GM12878 (cell line): ENCODE results near the gene DPM2. TPM values are rescaled to one million over a fixed set of nuclear protein-coding genes. Genes with fewer than 3 reads are reported as not detected.

ENCODE experiments used
- BACH1 ChIP-seq: fragments of 450-650 bp; IDR thresholded peaks from 2 replicates; pipeline ENCODE4 v1.6.1; 2017; ENCODE audit warnings: mild to moderate bottlenecking, borderline replicate concordance
- ETV6 ChIP-seq, 2 experiments: fragments of 450-650 bp in 1 of 2; IDR thresholded peaks in 1 of 2; conservative IDR thresholded peaks in 1 of 2; 2 replicates each; pipeline ENCODE4 v1.6.1; 2014; ENCODE audit warnings: antibody characterized with exemption in 1 of 2, borderline replicate concordance in 1 of 2, low read depth in 1 of 2, mild to moderate bottlenecking in 1 of 2, moderate library complexity in 1 of 2
- IKZF1 ChIP-seq: fragments of 450-650 bp; conservative IDR thresholded peaks from 2 replicates; pipeline ENCODE4 v1.6.1; 2017; ENCODE audit warnings: antibody characterized with exemption, mild to moderate bottlenecking
- LARP7 ChIP-seq: fragments of 450-650 bp; IDR thresholded peaks from 2 replicates; pipeline ENCODE4 v1.6.1; 2017; ENCODE audit warnings: mild to moderate bottlenecking
- SP1 ChIP-seq: IDR thresholded peaks from one replicate; pipeline ENCODE4 v1.6.1; 2011; ENCODE audit warnings: low read depth, low read length
- SPI1 ChIP-seq: IDR thresholded peaks from 2 replicates; pipeline ENCODE4 v1.6.1; 2011; ENCODE audit warnings: low read depth, mild to moderate bottlenecking, low read length, moderate library complexity, borderline replicate concordance; ENCODE audit not compliant: insufficient read depth
- ZBTB33 ChIP-seq: fragments of 450-650 bp; IDR thresholded peaks from 2 replicates; pipeline ENCODE4 v1.6.1; 2017; ENCODE audit warnings: mild to moderate bottlenecking
- ZSCAN29 ChIP-seq: fragments of 450-650 bp; IDR thresholded peaks from 2 replicates; pipeline ENCODE4 v1.6.1; 2017; ENCODE audit warnings: mild to moderate bottlenecking, moderate library complexity
- polyA plus RNA-seq, 11 experiments: library from polyadenylated mRNA; depleted of rRNA in 4 of 11; unstranded in 6 of 11; stranded (reverse) in 5 of 11; fragments of >200 nt; fragmentation: Nextera tagmentation in 4 of 11; fragmentation: Illumina TruSeq in 1 of 11; extraction: Ambion mirVana in 4 of 11; extraction: Trizol in 1 of 11; gene quantifications; 1 replicate in 1 of 11; 2 replicates in 10 of 11; pipeline versions ENCODE4 v1.2.1 to v1.2.3, GENCODE V29; 2011 to 2016; ENCODE audit warnings: inconsistent platforms in 2 of 11, missing spikeins in 2 of 11, low read depth in 1 of 11
- total RNA-seq, 4 experiments: library from RNA; depleted of rRNA in 3 of 4; stranded (reverse); fragments of >200 nt in 3 of 4; fragmentation: Illumina TruSeq in 1 of 4; extraction: Trizol in 1 of 4; gene quantifications; 2 replicates each; pipeline versions ENCODE4 v1.2.1 to v1.2.3, GENCODE V29; 2013 to 2021
- TF ChIP-seq, protein P1 (sequence below): IDR thresholded peaks from 2 replicates; pipeline ENCODE4 v1.6.1; 2011; ENCODE audit warnings: low read depth, low read length, improper control_type of control experiment, borderline replicate concordance
- TF ChIP-seq, protein P2 (sequence below), 3 experiments: IDR thresholded peaks in 2 of 3; conservative IDR thresholded peaks in 1 of 3; 2 replicates each; pipeline ENCODE4 v1.5.1; 2011; ENCODE audit warnings: low read depth in 3 of 3, low read length in 3 of 3, mild to moderate bottlenecking in 3 of 3, control low read depth in 2 of 3, moderate library complexity in 2 of 3, inconsistent platforms in 1 of 3, mixed read lengths in 1 of 3; ENCODE audit not compliant: control insufficient read depth in 2 of 3, insufficient read depth in 1 of 3; ENCODE audit errors: extremely low read depth in 1 of 3
- TF ChIP-seq, protein P3 (sequence below): fragments of 450-650 bp; IDR thresholded peaks from 2 replicates; pipeline ENCODE4 v1.6.1; 2017; ENCODE audit warnings: borderline replicate concordance

DPM2 gene
- total and polyA plus RNA-seq, 10 of the 15 experiments (the other 5 are each of a cell fraction or from before 2014, with no cell fraction given): 22.7 to 77.9 (median 44.7) TPM

- TF ChIP-seq, protein P1, sequence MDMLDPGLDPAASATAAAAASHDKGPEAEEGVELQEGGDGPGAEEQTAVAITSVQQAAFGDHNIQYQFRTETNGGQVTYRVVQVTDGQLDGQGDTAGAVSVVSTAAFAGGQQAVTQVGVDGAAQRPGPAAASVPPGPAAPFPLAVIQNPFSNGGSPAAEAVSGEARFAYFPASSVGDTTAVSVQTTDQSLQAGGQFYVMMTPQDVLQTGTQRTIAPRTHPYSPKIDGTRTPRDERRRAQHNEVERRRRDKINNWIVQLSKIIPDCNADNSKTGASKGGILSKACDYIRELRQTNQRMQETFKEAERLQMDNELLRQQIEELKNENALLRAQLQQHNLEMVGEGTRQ: no peak
- TF ChIP-seq SP1 (no peak), BACH1 (no peak), ETV6 (conservative IDR thresholded peaks at IDR 0.05 in 1 of 2, IDR thresholded peaks at IDR 0.05 in 1 of 2; ENCODE audit: borderline replicate concordance in 1 of 2, low read depth in 1 of 2) (no peak), ZSCAN29 (no peak), IKZF1 (peak; percentile 47), SPI1 (no peak), LARP7 (peak; percentile 63; the same call in 1 of the 2 replicates), ZBTB33 (no peak)
- TF ChIP-seq, protein P2, sequence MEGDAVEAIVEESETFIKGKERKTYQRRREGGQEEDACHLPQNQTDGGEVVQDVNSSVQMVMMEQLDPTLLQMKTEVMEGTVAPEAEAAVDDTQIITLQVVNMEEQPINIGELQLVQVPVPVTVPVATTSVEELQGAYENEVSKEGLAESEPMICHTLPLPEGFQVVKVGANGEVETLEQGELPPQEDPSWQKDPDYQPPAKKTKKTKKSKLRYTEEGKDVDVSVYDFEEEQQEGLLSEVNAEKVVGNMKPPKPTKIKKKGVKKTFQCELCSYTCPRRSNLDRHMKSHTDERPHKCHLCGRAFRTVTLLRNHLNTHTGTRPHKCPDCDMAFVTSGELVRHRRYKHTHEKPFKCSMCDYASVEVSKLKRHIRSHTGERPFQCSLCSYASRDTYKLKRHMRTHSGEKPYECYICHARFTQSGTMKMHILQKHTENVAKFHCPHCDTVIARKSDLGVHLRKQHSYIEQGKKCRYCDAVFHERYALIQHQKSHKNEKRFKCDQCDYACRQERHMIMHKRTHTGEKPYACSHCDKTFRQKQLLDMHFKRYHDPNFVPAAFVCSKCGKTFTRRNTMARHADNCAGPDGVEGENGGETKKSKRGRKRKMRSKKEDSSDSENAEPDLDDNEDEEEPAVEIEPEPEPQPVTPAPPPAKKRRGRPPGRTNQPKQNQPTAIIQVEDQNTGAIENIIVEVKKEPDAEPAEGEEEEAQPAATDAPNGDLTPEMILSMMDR (IDR thresholded peaks at IDR 0.05 in 2 of 3, conservative IDR thresholded peaks at IDR 0.05 in 1 of 3; ENCODE audit: control insufficient read depth in 2 of 3, extremely low read depth in 1 of 3, insufficient read depth in 1 of 3, low read depth in 3 of 3, low read length in 3 of 3): no peak
- TF ChIP-seq, protein P3, sequence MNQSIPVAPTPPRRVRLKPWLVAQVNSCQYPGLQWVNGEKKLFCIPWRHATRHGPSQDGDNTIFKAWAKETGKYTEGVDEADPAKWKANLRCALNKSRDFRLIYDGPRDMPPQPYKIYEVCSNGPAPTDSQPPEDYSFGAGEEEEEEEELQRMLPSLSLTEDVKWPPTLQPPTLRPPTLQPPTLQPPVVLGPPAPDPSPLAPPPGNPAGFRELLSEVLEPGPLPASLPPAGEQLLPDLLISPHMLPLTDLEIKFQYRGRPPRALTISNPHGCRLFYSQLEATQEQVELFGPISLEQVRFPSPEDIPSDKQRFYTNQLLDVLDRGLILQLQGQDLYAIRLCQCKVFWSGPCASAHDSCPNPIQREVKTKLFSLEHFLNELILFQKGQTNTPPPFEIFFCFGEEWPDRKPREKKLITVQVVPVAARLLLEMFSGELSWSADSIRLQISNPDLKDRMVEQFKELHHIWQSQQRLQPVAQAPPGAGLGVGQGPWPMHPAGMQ: no peak
Observed at GRCh38 chr9:127916720-127917581, 20.7 kb downstream of the DPM2 start, which contains the start of gene ST6GALNAC4 (continued).
